HG02938 (cell line): ENCODE measurements around the gene HPD.
"Not testable (repeated sequence)": the region's sequence is repeated elsewhere in the genome, so short reads cannot be mapped to it uniquely, and the experiment has no call there.

Experiments
- ATAC-seq: cut with Tn5 transposase; IDR thresholded peaks from one replicate; pipeline ENCODE4 v1.9.1; 2021; ENCODE audit warnings: mild to moderate bottlenecking, moderate library complexity; ENCODE audit not compliant: unreplicated experiment

HPD gene

GRCh38 chr12:121869229-121869628 is 10.6 kb upstream of the HPD start:
- ATAC-seq = not testable (repeated sequence)

GRCh38 chr12:121866331-121866730 is 7.7 kb upstream of the HPD start:
- ATAC-seq = no peak

GRCh38 chr12:121861636-121862254 is 3.1 kb upstream of the HPD start:
- ATAC-seq = no peak

- ATAC-seq = not testable (repeated sequence)
These were observed 2.0 kb upstream of the HPD start for GRCh38 chr12:121860699-121861098.

- ATAC-seq = no peak
These were observed 1.6 kb upstream of the HPD start for GRCh38 chr12:121860257-121860656.

- ATAC-seq = no peak
These were observed 369 bp downstream of the HPD start for GRCh38 chr12:121858318-121858661.

- no peak for ATAC-seq
These were observed 1.1 kb downstream of the HPD start for GRCh38 chr12:121857322-121858246.

GRCh38 chr12:121852392-121852791 is 6.3 kb downstream of the HPD start:
- not testable (repeated sequence) for ATAC-seq

GRCh38 chr12:121849665-121850064 is 9.0 kb downstream of the HPD start:
- no peak for ATAC-seq

GRCh38 chr12:121849211-121849610 is 9.4 kb downstream of the HPD start:
- no peak for ATAC-seq

GRCh38 chr12:121845701-121846100 is 13.0 kb downstream of the HPD start:
- ATAC-seq = no peak

- no peak for ATAC-seq
These were observed 15.2 kb downstream of the HPD start for GRCh38 chr12:121843236-121843982.

- ATAC-seq = no peak
These were observed 18.5 kb downstream of the HPD start for GRCh38 chr12:121839993-121840761.

GRCh38 chr12:121839106-121839992 is 19.3 kb downstream of the HPD start:
- peak; percentile 95 for ATAC-seq

- ATAC-seq = no peak
These were observed 20.5 kb downstream of the HPD start for GRCh38 chr12:121838126-121838525.

- no peak for ATAC-seq
These were observed 21.0 kb downstream of the HPD start for GRCh38 chr12:121837680-121838079.

GRCh38 chr12:121831571-121832245 is 27.0 kb downstream of the HPD start:
- ATAC-seq = no peak

GRCh38 chr12:121830588-121831265 is 27.9 kb downstream of the HPD start:
- no peak for ATAC-seq

GRCh38 chr12:121830134-121830533 is 28.5 kb downstream of the HPD start:
- no peak for ATAC-seq
